Central memory CD8-positive, alpha-beta T cell (primary cell): ENCODE measurements around the gene PRR23E.

ENCODE experiments used
- ATAC-seq: fragments of 150-1000 bp; cut with Tn5 transposase; replicated peaks from 2 replicates; pipeline ENCODE4 v1.10.0; 2022; ENCODE audit warnings: mild to moderate bottlenecking, moderate FRiP score, moderate number of reproducible peaks; ENCODE audit not compliant: poor library complexity, severe bottlenecking; ENCODE audit errors: extremely low read depth
- DNase-seq, 2 donors: peaks; one replicate each; pipeline ENCODE4 v3.0.0; 2021; ENCODE audit warnings: low spot score in 2 of 2
- H3K27ac Mint-ChIP-seq: one replicate; pipeline ENCODE4 v1.8.0; 2022; ENCODE audit warnings: low read depth, mild to moderate bottlenecking, moderate library complexity, mixed read lengths
- H3K27me3 Mint-ChIP-seq: one replicate; pipeline ENCODE4 v1.8.0; 2022; ENCODE audit warnings: mixed read lengths
- H3K36me3 Mint-ChIP-seq: one replicate; pipeline ENCODE4 v1.8.0; 2022; ENCODE audit warnings: mild to moderate bottlenecking, moderate library complexity, mixed read lengths; ENCODE audit not compliant: insufficient read depth
- H3K4me1 Mint-ChIP-seq: one replicate; pipeline ENCODE4 v1.8.0; 2022; ENCODE audit warnings: mixed read lengths
- H3K4me3 Mint-ChIP-seq: one replicate; pipeline ENCODE4 v1.8.0; 2022; ENCODE audit warnings: mild to moderate bottlenecking, moderate library complexity, mixed read lengths
- H3K9me3 Mint-ChIP-seq: one replicate; pipeline ENCODE4 v1.8.0; 2022; ENCODE audit warnings: mixed read lengths

Gene PRR23E

GRCh38 chr3:127182431-127182830 is 10.5 kb upstream of the PRR23E start:
- Mint-ChIP-seq H3K9me3 (no peaks in the 10 kb centered on the region), H3K27me3 (peaks cover 13% of the 10 kb centered on the region), H3K27ac (no peak overlapping the region), H3K4me3 (no peak overlapping the region), H3K36me3 (no peaks in the 10 kb centered on the region), H3K4me1 (no peaks in the 10 kb centered on the region)
- ATAC-seq (no peak), DNase-seq (no peak)

GRCh38 chr3:127182848-127183714 is 9.8 kb upstream of the PRR23E start:
- H3K36me3 Mint-ChIP-seq, result no peaks in the 10 kb centered on the region
- no peak overlapping the region for H3K27ac Mint-ChIP-seq
- H3K4me1 Mint-ChIP-seq, result no peaks in the 10 kb centered on the region
- ATAC-seq (no peak), DNase-seq (no peak)
- no peak overlapping the region for H3K4me3 Mint-ChIP-seq
- H3K27me3 Mint-ChIP-seq, result peaks cover 13% of the 10 kb centered on the region
- no peaks in the 10 kb centered on the region for H3K9me3 Mint-ChIP-seq

GRCh38 chr3:127183931-127184869 is 8.7 kb upstream of the PRR23E start:
- H3K9me3 Mint-ChIP-seq, result no peaks in the 10 kb centered on the region
- DNase-seq (no peak), ATAC-seq (no peak)
- no peaks in the 10 kb centered on the region for H3K36me3 Mint-ChIP-seq
- no peak overlapping the region for H3K4me3 Mint-ChIP-seq
- H3K27me3 Mint-ChIP-seq, result peaks cover 23% of the 10 kb centered on the region
- H3K27ac Mint-ChIP-seq, result no peak overlapping the region
- H3K4me1 Mint-ChIP-seq, result no peaks in the 10 kb centered on the region

GRCh38 chr3:127184870-127185216 is 8.1 kb upstream of the PRR23E start:
- Mint-ChIP-seq H3K27me3 (peaks cover 21% of the 10 kb centered on the region), H3K9me3 (no peaks in the 10 kb centered on the region), H3K4me1 (no peaks in the 10 kb centered on the region), H3K4me3 (no peak overlapping the region), H3K27ac (no peak overlapping the region), H3K36me3 (no peaks in the 10 kb centered on the region)
- ATAC-seq (no peak), DNase-seq (no peak)

- peaks cover 17% of the 10 kb centered on the region for H3K27me3 Mint-ChIP-seq
- H3K9me3 Mint-ChIP-seq, result no peaks in the 10 kb centered on the region
- ATAC-seq (no peak), DNase-seq (no peak)
- no peaks in the 10 kb centered on the region for H3K4me1 Mint-ChIP-seq
- no peak overlapping the region for H3K4me3 Mint-ChIP-seq
- no peaks in the 10 kb centered on the region for H3K36me3 Mint-ChIP-seq
- no peak overlapping the region for H3K27ac Mint-ChIP-seq
Observed at GRCh38 chr3:127185268-127185667, 7.7 kb upstream of the PRR23E start.

GRCh38 chr3:127185962-127186674 is 6.8 kb upstream of the PRR23E start:
- peaks cover 12% of the 10 kb centered on the region for H3K27me3 Mint-ChIP-seq
- ATAC-seq (no peak), DNase-seq (no peak)
- H3K36me3 Mint-ChIP-seq, result no peaks in the 10 kb centered on the region
- H3K9me3 Mint-ChIP-seq, result no peaks in the 10 kb centered on the region
- no peak overlapping the region for H3K27ac Mint-ChIP-seq
- no peaks in the 10 kb centered on the region for H3K4me1 Mint-ChIP-seq
- no peak overlapping the region for H3K4me3 Mint-ChIP-seq

GRCh38 chr3:127187316-127187715 is 5.6 kb upstream of the PRR23E start:
- no peaks in the 10 kb centered on the region for H3K4me1 Mint-ChIP-seq
- ATAC-seq (no peak), DNase-seq (no peak)
- H3K4me3 Mint-ChIP-seq, result no peak overlapping the region
- no peaks in the 10 kb centered on the region for H3K9me3 Mint-ChIP-seq
- peaks cover 14% of the 10 kb centered on the region for H3K27me3 Mint-ChIP-seq
- H3K27ac Mint-ChIP-seq, result no peak overlapping the region
- no peaks in the 10 kb centered on the region for H3K36me3 Mint-ChIP-seq

GRCh38 chr3:127193341-127193740 is 410 bp downstream of the PRR23E start:
- Mint-ChIP-seq H3K36me3 (no peaks in the 10 kb centered on the region), H3K27ac (no peak overlapping the region), H3K4me3 (no peak overlapping the region), H3K4me1 (no peaks in the 10 kb centered on the region), H3K27me3 (peaks cover 61% of the 10 kb centered on the region), H3K9me3 (no peaks in the 10 kb centered on the region)
- DNase-seq (no peak), ATAC-seq (no peak)

- no peak for DNase-seq
- H3K27me3 Mint-ChIP-seq, result peaks cover 61% of the 10 kb centered on the region
- no peak overlapping the region for H3K4me3 Mint-ChIP-seq
Observed at GRCh38 chr3:127193775-127194174, 844 bp downstream of the PRR23E start.

GRCh38 chr3:127194601-127195187 is 1.8 kb downstream of the PRR23E start:
- no peaks in the 10 kb centered on the region for H3K9me3 Mint-ChIP-seq
- peaks cover 65% of the 10 kb centered on the region for H3K27me3 Mint-ChIP-seq
- H3K4me1 Mint-ChIP-seq, result no peaks in the 10 kb centered on the region
- no peak for DNase-seq
- H3K4me3 Mint-ChIP-seq, result no peak overlapping the region
- H3K27ac Mint-ChIP-seq, result no peak overlapping the region
- ATAC-seq, result no peak
- H3K36me3 Mint-ChIP-seq, result no peaks in the 10 kb centered on the region

More at GRCh38 chr3:127193775-127194174, 844 bp downstream of the PRR23E start:
- Mint-ChIP-seq H3K9me3 (no peaks in the 10 kb centered on the region), H3K4me1 (no peaks in the 10 kb centered on the region), H3K27ac (no peak overlapping the region), H3K36me3 (no peaks in the 10 kb centered on the region)
- no peak for ATAC-seq

- peaks cover 72% of the 10 kb centered on the region for H3K27me3 Mint-ChIP-seq
- no peaks in the 10 kb centered on the region for H3K36me3 Mint-ChIP-seq
- ATAC-seq, result no peak
- no peaks in the 10 kb centered on the region for H3K9me3 Mint-ChIP-seq
- no peak overlapping the region for H3K27ac Mint-ChIP-seq
- no peak for DNase-seq
- H3K4me3 Mint-ChIP-seq, result no peak overlapping the region
- no peaks in the 10 kb centered on the region for H3K4me1 Mint-ChIP-seq
Observed at GRCh38 chr3:127195417-127195816, 2.5 kb downstream of the PRR23E start.

GRCh38 chr3:127196002-127196401 is 3.1 kb downstream of the PRR23E start:
- H3K27me3 Mint-ChIP-seq, result peaks cover 78% of the 10 kb centered on the region
- H3K27ac Mint-ChIP-seq, result no peak overlapping the region
- H3K4me3 Mint-ChIP-seq, result no peak overlapping the region
- DNase-seq, result no peak
- no peaks in the 10 kb centered on the region for H3K9me3 Mint-ChIP-seq
- ATAC-seq, result no peak
- H3K36me3 Mint-ChIP-seq, result no peaks in the 10 kb centered on the region
- no peaks in the 10 kb centered on the region for H3K4me1 Mint-ChIP-seq
